Fibroblast of the aortic adventitia (primary cell): ENCODE measurements around the gene ZNF425. TPM values are rescaled to one million over a fixed set of nuclear protein-coding genes. Genes with fewer than 3 reads are reported as not detected.
A peak's percentile ranks its signal among the peaks of the same experiment; 100 is the strongest.
"Not testable (repeated sequence)": the region's sequence is repeated elsewhere in the genome, so short reads cannot be mapped to it uniquely, and the experiment has no call there.

Source experiments
- DNase-seq: peaks from one replicate; pipeline ENCODE4 v3.0.0-alpha.2; 2010; ENCODE audit warnings: low read depth
- H3K4me3 ChIP-seq: 2 replicates; pipeline ENCODE4 v1.5.1; 2011; ENCODE audit warnings: low read depth, mild to moderate bottlenecking, control low read depth, low read length, moderate library complexity
- CTCF ChIP-seq: IDR thresholded peaks from 2 replicates; pipeline ENCODE4 v1.5.1; 2011; ENCODE audit warnings: mild to moderate bottlenecking, low read length, control low read depth, inconsistent platforms; ENCODE audit not compliant: insufficient read depth
- total RNA-seq: library from RNA; depleted of rRNA; stranded (reverse); fragments of >200 nt; gene quantifications from 2 replicates; pipeline ENCODE4 v1.2.3, GENCODE V29; 2012; ENCODE audit warnings: low replicate concordance

ZNF425 gene
- total RNA-seq, 1 donor = 4.3 TPM

DNA sequence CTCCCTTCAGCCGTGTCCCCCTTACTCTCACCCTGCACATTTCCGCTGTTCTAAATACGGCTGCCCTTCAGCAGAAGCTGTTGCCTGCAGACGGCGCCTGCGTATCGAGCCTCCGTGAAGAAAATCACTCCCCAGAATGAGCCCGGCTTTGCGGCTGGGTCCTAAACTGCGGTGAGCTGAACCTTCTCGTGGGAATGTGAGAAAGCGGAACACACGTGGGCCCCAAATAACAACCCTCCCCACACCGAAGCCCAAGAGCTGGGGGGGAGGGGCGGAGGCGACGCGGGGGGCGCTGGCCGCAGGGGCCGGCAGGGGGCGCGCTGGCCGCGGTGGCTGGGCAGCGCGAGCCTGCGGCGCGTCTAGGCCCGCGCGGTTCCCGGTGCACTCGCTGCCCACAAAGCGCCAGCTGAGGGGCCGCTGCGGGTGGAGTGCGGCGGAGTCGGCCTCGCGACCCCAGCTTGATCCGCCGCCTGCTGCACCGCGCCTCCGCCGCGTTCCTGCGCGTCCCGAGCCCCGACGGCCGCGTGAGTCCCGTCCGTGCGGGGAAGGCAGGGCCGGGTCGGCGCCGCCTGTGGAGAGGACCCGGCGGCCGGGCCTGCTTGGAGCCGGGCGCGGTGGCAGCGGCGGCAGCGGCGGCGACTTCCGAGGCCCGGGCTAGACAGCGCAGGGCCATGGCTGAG, 21.1 kb upstream of the ZNF425 start, which contains the start of gene ZNF398:
Gene ZNF398 (plus strand): TSS at position 382 of the 680 bp plus-strand sequence. CDS start 290 bp downstream, at position 672.
- TF ChIP-seq CTCF = peak; percentile 40
- peak within 1 kb of the TSS; percentile 80 for H3K4me3 ChIP-seq
- peak; percentile 70 for DNase-seq

GRCh38 chr7:149145031-149145845, 19.1 kb upstream of the ZNF425 start:
- no peak for DNase-seq
- TF ChIP-seq CTCF = no peak
- H3K4me3 ChIP-seq = no peak overlapping the region

DNA sequence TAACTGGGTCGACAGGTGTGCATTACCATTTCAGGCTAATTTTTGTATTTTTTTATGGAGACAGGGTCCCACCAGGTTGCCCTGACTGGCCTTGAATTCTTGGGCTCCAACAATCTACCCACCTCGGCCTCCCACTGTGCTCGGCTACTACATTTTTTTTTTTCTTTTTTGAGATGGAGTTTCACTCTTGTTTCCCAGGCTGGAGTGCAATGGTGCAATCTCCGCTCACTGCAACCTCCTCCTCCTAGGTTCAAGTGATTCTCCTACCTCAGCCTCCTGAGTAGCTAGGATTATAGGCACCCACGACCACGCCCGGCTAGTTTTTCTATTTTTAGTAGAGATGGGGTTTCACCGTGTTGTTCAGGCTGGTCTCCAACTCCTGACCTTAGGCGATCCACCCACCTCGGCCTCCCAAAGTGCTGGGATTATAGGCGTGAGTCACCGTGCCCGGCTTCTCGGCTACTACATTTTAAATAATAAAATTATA, 18.4 kb upstream of the ZNF425 start:
- not testable (repeated sequence) for H3K4me3 ChIP-seq, DNase-seq

- TF ChIP-seq CTCF = no peak
- no peak overlapping the region for H3K4me3 ChIP-seq
- DNase-seq = no peak
Observed at GRCh38 chr7:149141893-149142292, 15.8 kb upstream of the ZNF425 start.

- no peak for TF ChIP-seq CTCF
- no peak for DNase-seq
- no peak overlapping the region for H3K4me3 ChIP-seq
Observed at GRCh38 chr7:149140831-149141230, 14.7 kb upstream of the ZNF425 start.

GRCh38 chr7:149136118-149136517, 10.0 kb upstream of the ZNF425 start:
- no peak for TF ChIP-seq CTCF
- no peak overlapping the region for H3K4me3 ChIP-seq
- no peak for DNase-seq

- DNase-seq = no peak
- no peak overlapping the region for H3K4me3 ChIP-seq
- no peak for TF ChIP-seq CTCF
Observed at GRCh38 chr7:149133028-149133710, 7.0 kb upstream of the ZNF425 start.
